ENCODE data around the gene PTRH1. TPM values are rescaled to one million over a fixed set of nuclear protein-coding genes. Genes with fewer than 3 reads are reported as not detected.

Gene PTRH1
- total RNA-seq, 3 donors from 2014 or later, result 19.0 to 26.2 (median 23.3) TPM

DNA sequence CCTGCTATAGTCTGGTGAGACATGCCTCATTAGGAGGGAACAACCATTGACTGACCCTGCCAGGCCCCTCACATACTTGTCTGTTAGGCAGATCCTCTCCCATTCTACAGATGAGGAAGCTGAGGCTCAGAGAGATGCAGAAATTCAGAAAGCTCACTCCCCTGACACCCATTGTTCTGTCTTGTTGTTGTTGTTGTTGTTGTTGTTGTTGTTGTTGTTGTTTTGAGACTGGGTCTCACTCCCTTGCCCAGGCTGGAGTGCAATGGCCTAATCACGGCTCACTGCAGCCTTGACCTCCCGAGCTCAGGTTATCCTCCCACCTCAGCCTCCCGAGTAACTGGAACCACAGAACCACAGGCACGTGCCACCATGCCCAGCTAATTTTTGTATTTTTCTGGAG is 21.8 kb downstream of the PTRH1 start:
- Histone ChIP-seq H3K4me3 (no peak overlapping the region), H3K4me1 (no peaks in the 10 kb centered on the region), H3K9me3 (no peaks in the 10 kb centered on the region), H3K27me3 (no peaks in the 10 kb centered on the region), H3K36me3 (no peaks in the 10 kb centered on the region), H3K27ac (no peak overlapping the region)
- TF ChIP-seq POLR2AphosphoS5 (IDR thresholded peaks at IDR 0.05), result no peak
- TF ChIP-seq, protein P1, sequence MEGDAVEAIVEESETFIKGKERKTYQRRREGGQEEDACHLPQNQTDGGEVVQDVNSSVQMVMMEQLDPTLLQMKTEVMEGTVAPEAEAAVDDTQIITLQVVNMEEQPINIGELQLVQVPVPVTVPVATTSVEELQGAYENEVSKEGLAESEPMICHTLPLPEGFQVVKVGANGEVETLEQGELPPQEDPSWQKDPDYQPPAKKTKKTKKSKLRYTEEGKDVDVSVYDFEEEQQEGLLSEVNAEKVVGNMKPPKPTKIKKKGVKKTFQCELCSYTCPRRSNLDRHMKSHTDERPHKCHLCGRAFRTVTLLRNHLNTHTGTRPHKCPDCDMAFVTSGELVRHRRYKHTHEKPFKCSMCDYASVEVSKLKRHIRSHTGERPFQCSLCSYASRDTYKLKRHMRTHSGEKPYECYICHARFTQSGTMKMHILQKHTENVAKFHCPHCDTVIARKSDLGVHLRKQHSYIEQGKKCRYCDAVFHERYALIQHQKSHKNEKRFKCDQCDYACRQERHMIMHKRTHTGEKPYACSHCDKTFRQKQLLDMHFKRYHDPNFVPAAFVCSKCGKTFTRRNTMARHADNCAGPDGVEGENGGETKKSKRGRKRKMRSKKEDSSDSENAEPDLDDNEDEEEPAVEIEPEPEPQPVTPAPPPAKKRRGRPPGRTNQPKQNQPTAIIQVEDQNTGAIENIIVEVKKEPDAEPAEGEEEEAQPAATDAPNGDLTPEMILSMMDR (IDR thresholded peaks at IDR 0.05), result no peak
- TF ChIP-seq POLR2A (IDR thresholded peaks at IDR 0.05), result no peak
- intact Hi-C loops (cut with DNase I; ENCODE audit: low total_unique reads), result no loop called here
- no peak for DNase-seq (ENCODE audit: low spot score in 2 of 2)

DNA sequence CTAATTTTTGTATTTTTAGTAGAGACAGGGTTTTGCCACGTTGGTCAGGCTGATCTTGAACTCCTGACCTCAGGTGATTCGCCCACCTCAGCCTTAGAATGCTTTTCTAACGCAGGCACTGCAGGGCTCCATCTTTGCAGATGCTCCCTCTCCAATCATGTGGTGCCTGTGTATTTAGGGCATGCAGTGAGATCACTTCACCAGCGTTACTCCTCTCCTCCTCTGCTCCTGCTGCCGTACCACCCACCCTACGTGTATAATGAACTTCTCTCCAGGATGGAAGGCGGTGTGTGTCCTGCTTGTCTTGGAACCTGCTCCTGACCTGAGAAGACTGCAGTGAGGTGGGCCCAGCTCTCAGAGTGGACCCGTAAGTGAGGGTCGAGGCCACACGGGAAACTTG is 22.3 kb downstream of the PTRH1 start:
- Histone ChIP-seq H3K36me3 (no peaks in the 10 kb centered on the region), H3K4me3 (no peak overlapping the region), H3K4me1 (no peaks in the 10 kb centered on the region), H3K27ac (no peak overlapping the region), H3K9me3 (no peaks in the 10 kb centered on the region), H3K27me3 (no peaks in the 10 kb centered on the region)
- TF ChIP-seq, protein P1 (IDR thresholded peaks at IDR 0.05), result no peak
- TF ChIP-seq POLR2A (IDR thresholded peaks at IDR 0.05), result no peak
- no peak for TF ChIP-seq POLR2AphosphoS5 (IDR thresholded peaks at IDR 0.05)
- no peak for DNase-seq (ENCODE audit: low spot score in 2 of 2)
- intact Hi-C loops (cut with DNase I; ENCODE audit: low total_unique reads), result no loop called here

DNA sequence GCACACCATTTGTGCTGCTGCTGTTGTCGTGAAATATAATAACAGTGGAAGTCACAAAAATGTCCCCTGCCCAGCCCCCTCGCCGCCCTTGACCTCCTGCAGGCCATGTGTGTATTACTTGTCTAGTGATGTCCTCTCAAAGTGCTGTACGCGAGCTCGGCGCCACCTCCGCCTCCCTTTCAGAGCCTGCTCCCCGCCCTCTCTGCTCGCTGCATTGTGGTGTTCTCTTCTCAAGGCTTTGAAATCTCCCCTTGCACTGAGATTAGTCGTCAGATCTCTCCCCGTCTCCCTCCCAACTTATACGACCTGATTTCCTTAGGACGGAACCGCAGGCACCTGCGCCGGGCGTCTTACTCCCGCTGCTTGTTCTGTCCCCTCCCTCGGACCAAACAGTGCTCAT is 23.4 kb downstream of the PTRH1 start:
- H3K27me3 ChIP-seq, result no peaks in the 10 kb centered on the region
- no peaks in the 10 kb centered on the region for H3K9me3 ChIP-seq
- no peak overlapping the region for H3K27ac ChIP-seq
- TF ChIP-seq, protein P1 (IDR thresholded peaks at IDR 0.05), result no peak
- TF ChIP-seq POLR2A (IDR thresholded peaks at IDR 0.05), result no peak
- TF ChIP-seq POLR2AphosphoS5 (IDR thresholded peaks at IDR 0.05), result no peak
- no peaks in the 10 kb centered on the region for H3K36me3 ChIP-seq
- no peak for DNase-seq (ENCODE audit: low spot score in 2 of 2)
- H3K4me3 ChIP-seq, result no peak overlapping the region
- no peaks in the 10 kb centered on the region for H3K4me1 ChIP-seq
- intact Hi-C loops (cut with DNase I; ENCODE audit: low total_unique reads), result no loop called here

DNA sequence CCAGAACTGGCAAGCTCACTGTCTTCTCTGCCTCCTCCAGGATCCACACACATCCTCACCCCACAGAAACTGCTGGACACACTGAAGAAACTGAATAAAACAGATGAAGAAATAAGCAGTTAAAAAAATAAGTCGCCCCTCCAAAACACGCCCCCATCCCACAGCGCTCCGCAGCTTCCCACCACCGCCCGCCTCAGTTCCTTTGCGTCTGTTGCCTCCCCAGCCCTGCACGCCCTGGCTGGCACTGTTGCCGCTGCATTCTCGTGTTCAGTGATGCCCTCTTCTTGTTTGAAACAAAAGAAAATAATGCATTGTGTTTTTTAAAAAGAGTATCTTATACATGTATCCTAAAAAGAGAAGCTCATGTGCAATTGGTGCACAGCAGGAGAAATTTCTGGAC is 24.7 kb downstream of the PTRH1 start:
- H3K36me3 ChIP-seq, result no peaks in the 10 kb centered on the region
- peaks cover 0 to 4% of the 10 kb centered on the region in 2 donors for H3K4me1 ChIP-seq
- H3K9me3 ChIP-seq, result no peaks in the 10 kb centered on the region
- H3K27ac ChIP-seq, result no peak overlapping the region
- no peak overlapping the region for H3K4me3 ChIP-seq
- TF ChIP-seq POLR2A (IDR thresholded peaks at IDR 0.05), result no peak
- TF ChIP-seq, protein P1 (IDR thresholded peaks at IDR 0.05), result no peak
- TF ChIP-seq POLR2AphosphoS5 (IDR thresholded peaks at IDR 0.05), result no peak
- intact Hi-C loops (cut with DNase I; ENCODE audit: low total_unique reads), result no loop called here
- H3K27me3 ChIP-seq, result no peaks in the 10 kb centered on the region
- no peak for DNase-seq (ENCODE audit: low spot score in 2 of 2)

DNA sequence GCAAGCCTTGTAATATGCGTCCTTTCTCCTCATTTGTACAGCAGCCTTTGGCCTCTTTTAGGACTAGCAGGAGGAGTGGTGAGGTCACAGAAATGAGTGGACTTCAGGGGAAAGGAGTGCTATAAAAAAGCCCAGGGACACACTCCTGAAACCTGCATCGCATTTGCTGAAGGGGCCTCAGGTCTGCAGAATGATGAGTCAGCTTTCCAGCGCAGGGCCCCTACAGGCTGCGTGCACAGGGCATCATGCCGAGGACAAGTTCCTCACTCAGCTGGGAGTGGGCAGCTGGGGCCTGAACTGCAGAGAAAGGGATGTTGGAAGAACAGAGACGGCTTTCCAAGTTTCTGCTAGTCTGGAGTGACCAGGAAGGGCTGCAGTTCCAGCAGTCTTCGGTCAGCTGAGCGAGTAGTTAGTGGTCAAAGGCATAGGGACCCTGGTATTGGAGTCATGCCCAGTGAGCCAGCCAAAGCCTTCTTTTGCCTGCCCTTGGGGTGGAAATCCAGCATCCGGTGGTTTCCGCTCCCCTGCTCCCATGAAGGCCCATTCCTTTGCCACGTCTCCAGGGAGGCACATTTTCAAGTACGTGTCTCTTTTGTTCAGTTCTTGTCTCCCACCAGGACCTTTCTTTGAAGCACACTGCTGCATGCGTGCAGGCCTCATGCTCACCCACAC is 26.0 kb downstream of the PTRH1 start:
- Histone ChIP-seq H3K9me3 (no peaks in the 10 kb centered on the region), H3K27me3 (no peaks in the 10 kb centered on the region), H3K4me1 (peaks cover 0 to 4% of the 10 kb centered on the region in 2 donors), H3K27ac (no peak overlapping the region), H3K4me3 (no peak overlapping the region), H3K36me3 (no peaks in the 10 kb centered on the region)
- DNase-seq (ENCODE audit: low spot score in 2 of 2), result no peak
- TF ChIP-seq POLR2AphosphoS5 (IDR thresholded peaks at IDR 0.05), result no peak
- TF ChIP-seq, protein P1 (IDR thresholded peaks at IDR 0.05), result no peak
- no peak for TF ChIP-seq POLR2A (IDR thresholded peaks at IDR 0.05)
- intact Hi-C loops (cut with DNase I; ENCODE audit: low total_unique reads), result no loop called here
